Measurements from ENCODE around the gene HAVCR1.
"Not testable (repeated sequence)": the region's sequence is repeated elsewhere in the genome, so short reads cannot be mapped to it uniquely, and the experiment has no call there.

The HAVCR1 gene

GRCh38 chr5:157050050-157050449, 8.9 kb downstream of the HAVCR1 start:
- DNase-seq (ENCODE audit: low read depth in 2 of 3, low spot score in 1 of 3), result no peak

GRCh38 chr5:157049605-157050004, 9.3 kb downstream of the HAVCR1 start:
- no peak for DNase-seq (ENCODE audit: low read depth in 2 of 3, low spot score in 1 of 3)

- no peak for DNase-seq (ENCODE audit: low read depth in 2 of 3, low spot score in 1 of 3)
Observed at GRCh38 chr5:157047898-157048297, 11.0 kb downstream of the HAVCR1 start.

GRCh38 chr5:157047016-157047415, 11.9 kb downstream of the HAVCR1 start:
- not testable (repeated sequence) for DNase-seq (ENCODE audit: low read depth in 2 of 3, low spot score in 1 of 3)

- no peak for DNase-seq (ENCODE audit: low read depth in 2 of 3, low spot score in 1 of 3)
Observed at GRCh38 chr5:157046041-157046440, 12.9 kb downstream of the HAVCR1 start.

GRCh38 chr5:157045601-157046000, 13.3 kb downstream of the HAVCR1 start:
- DNase-seq (ENCODE audit: low read depth in 2 of 3, low spot score in 1 of 3), result no peak

GRCh38 chr5:157038568-157039187, 20.2 kb downstream of the HAVCR1 start:
- DNase-seq (ENCODE audit: low read depth in 2 of 3, low spot score in 1 of 3), result no peak

- not testable (repeated sequence) for DNase-seq (ENCODE audit: low read depth in 2 of 3, low spot score in 1 of 3)
Observed at GRCh38 chr5:157034106-157035072, 24.5 kb downstream of the HAVCR1 start.

GRCh38 chr5:157033071-157033583, 25.8 kb downstream of the HAVCR1 start:
- DNase-seq (ENCODE audit: low read depth in 2 of 3, low spot score in 1 of 3), result no peak

GRCh38 chr5:157030692-157031091, 28.2 kb downstream of the HAVCR1 start:
- DNase-seq (ENCODE audit: low read depth in 2 of 3, low spot score in 1 of 3), result no peak

GRCh38 chr5:157029457-157029856, 29.5 kb downstream of the HAVCR1 start:
- no peak for DNase-seq (ENCODE audit: low read depth in 2 of 3, low spot score in 1 of 3)

GRCh38 chr5:157027663-157028062, 31.3 kb downstream of the HAVCR1 start:
- DNase-seq (ENCODE audit: low read depth in 2 of 3, low spot score in 1 of 3), result not testable (repeated sequence)

GRCh38 chr5:157026789-157027424, 32.0 kb downstream of the HAVCR1 start:
- DNase-seq (ENCODE audit: low read depth in 2 of 3, low spot score in 1 of 3), result no peak

- DNase-seq (ENCODE audit: low read depth in 2 of 3, low spot score in 1 of 3), result peak; percentile 55 to 77 (median 60)
Observed at GRCh38 chr5:157025093-157025698, 33.7 kb downstream of the HAVCR1 start.

GRCh38 chr5:157024208-157024959, 34.5 kb downstream of the HAVCR1 start:
- DNase-seq (ENCODE audit: low read depth in 2 of 3, low spot score in 1 of 3), result no peak

GRCh38 chr5:157022024-157022423, 36.9 kb downstream of the HAVCR1 start:
- no peak for DNase-seq (ENCODE audit: low read depth in 2 of 3, low spot score in 1 of 3)

- DNase-seq (ENCODE audit: low read depth in 2 of 3, low spot score in 1 of 3), result no peak
Observed at GRCh38 chr5:157020511-157021222, 38.2 kb downstream of the HAVCR1 start.

- no peak for DNase-seq (ENCODE audit: low read depth in 2 of 3, low spot score in 1 of 3)
Observed at GRCh38 chr5:157020002-157020401, 38.9 kb downstream of the HAVCR1 start.

- not testable (repeated sequence) for DNase-seq (ENCODE audit: low read depth in 2 of 3, low spot score in 1 of 3)
Observed at GRCh38 chr5:157014143-157014542, 44.8 kb downstream of the HAVCR1 start.

GRCh38 chr5:157006262-157006661, 52.7 kb downstream of the HAVCR1 start:
- no peak for DNase-seq (ENCODE audit: low read depth in 2 of 3, low spot score in 1 of 3)

Measured in stimulated activated CD4-positive, alpha-beta T cell treated with anti-CD3 and anti-CD28 coated beads, Interleukin-12 subunit alpha, Interleukin-12 subunit beta, amount 100 ng/mL, for 48 hours (primary cell).